Mammary microvascular endothelial cell (primary cell): ENCODE measurements around the gene C13orf46. TPM values are rescaled to one million over a fixed set of nuclear protein-coding genes. Genes with fewer than 3 reads are reported as not detected.

Experiments used
- total RNA-seq: library from RNA; depleted of rRNA; stranded (reverse); fragments of >200 nt; gene quantifications from 2 replicates; pipeline ENCODE4 v1.2.3, GENCODE V29; 2015

C13orf46 gene
- total RNA-seq: 0.05 TPM in 1 of 2 replicates, not detected in the other

DNA sequence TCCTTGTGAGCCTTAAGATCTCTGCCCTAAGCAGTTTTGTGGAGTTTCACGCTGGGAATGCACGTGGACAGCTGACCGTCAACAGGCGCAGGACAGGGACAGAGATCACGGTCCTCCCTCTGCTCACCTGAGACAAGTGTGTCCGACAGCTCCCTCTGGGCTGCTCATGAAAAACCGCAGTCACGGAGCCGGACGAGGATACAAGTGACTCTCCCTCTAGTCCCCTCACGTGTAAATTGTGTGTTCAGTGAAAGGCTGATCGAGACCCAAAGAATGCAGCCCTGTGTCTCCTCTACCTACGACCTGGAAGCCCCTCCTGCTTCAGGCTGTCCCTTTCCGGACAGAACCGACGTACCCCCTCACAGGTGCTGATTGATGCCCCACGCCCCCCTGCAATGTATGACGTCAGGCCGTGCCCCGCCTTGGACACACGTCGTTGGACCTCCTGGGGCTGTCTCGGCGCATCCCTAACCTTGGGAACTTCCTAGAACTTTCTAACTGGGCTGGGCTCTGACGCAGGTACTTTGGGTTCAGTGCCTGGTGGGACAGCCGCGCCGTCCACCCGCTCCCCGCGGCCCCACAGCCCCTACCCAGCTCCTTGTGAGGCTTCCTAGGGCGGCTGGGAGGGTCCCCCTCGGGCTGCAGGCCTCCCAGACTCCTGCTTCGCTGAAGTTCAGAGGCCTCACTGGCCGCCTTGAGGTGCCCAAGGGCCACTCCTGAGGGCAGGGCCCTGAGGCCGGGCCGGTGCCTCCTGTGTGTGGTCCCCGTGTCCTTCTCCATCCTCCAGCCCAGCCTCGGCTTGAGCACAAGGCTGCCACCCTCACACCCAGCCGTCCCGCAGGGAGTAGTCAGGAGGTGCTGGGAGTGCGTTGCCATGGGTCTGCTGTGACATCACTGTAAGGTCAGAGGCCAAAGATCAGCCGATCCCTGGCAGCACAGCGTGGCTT is at the start of gene C13orf46:
Gene C13orf46, minus strand, starts transcription at position 859 of the 947 bp plus-strand sequence. Its CDS starts 79 bp downstream, at position 780.

Other genes with a start within 250 kb of the C13orf46 start
- 22.0 and 31.4 TPM in 2 replicates for gene TMEM255B, start 214.8 kb downstream of the C13orf46 start, total RNA-seq
- 27.9 and 29.5 TPM in 2 replicates for gene GAS6, start 110.0 kb downstream of the C13orf46 start, total RNA-seq
- gene RASA3, start 158.5 kb upstream of the C13orf46 start, total RNA-seq: 43.3 and 43.6 TPM in 2 replicates
- 0.10 and 0.27 TPM in 2 replicates for gene CFAP97D2, start 205.2 kb upstream of the C13orf46 start, total RNA-seq